K562 (cell line): ENCODE data around the gene SRPK2. TPM values are rescaled to one million over a fixed set of nuclear protein-coding genes. Genes with fewer than 3 reads are reported as not detected.

Experiments used
- ATAC-seq: fragments of 200-7000 bp; cut with Tn5 transposase; 3 replicates; pipeline ENCODE4 v1.9.1; 2020; ENCODE audit warnings: moderate library complexity
- BruUV-seq: library from RNA; stranded (reverse); fragments of 400-500 nt; replicated peaks from 2 replicates; lab custom pipeline; 2021; lab: Mats Ljungman, UMichigan
- CTCF ChIA-PET: fragments of 300-600 bp; formaldehyde crosslinking; extraction: SDS; loops from one replicate; lab custom pipeline; 2021; ENCODE audit warnings: low intra/inter-chr PET ratio; lab: Yijun Ruan, JAX
- POLR2A ChIA-PET: fragments of 300-600, 350-650 bp; sonication (Branson Sonifier 250); formaldehyde crosslinking; extraction: SDS; loops from one replicate; lab custom pipeline; 2021; ENCODE audit warnings: antibody characterized with exemption, inconsistent platforms; lab: Yijun Ruan, JAX
- DNase-seq, 4 experiments: peaks; one replicate each; pipeline versions ENCODE4 v3.0.0 to v3.0.0-alpha.2; 2011 to 2018; ENCODE audit warnings: low spot score in 3 of 4, mixed read lengths in 3 of 4; ENCODE audit errors: extremely low read depth in 1 of 4
- FAIRE-seq: peaks from 2 replicates; lab custom pipeline; 2011; peaks lifted over from hg19 to GRCh38; lab: Jason Lieb, UNC
- H2AFZ ChIP-seq: 2 replicates; pipeline ENCODE4 v1.6.0; 2011; ENCODE audit warnings: low read depth, low read length, control low read depth, inconsistent platforms
- H3K27ac ChIP-seq: fragments of 200-600 bp; 3 replicates; pipeline ENCODE4 v1.8.0; 2011; ENCODE audit warnings: low read depth, mild to moderate bottlenecking, control low read depth, inconsistent platforms, low read length, moderate library complexity, mixed read lengths; ENCODE audit errors: extremely low read depth
- H3K27me3 ChIP-seq, 2 experiments: fragments of 300-600 bp in 1 of 2; 2 replicates in 1 of 2; 3 replicates in 1 of 2; pipeline versions ENCODE4 v1.6.0 to v1.8.0; 2011; ENCODE audit warnings: inconsistent platforms in 2 of 2, low read length in 2 of 2, mild to moderate bottlenecking in 1 of 2, mixed read lengths in 1 of 2, moderate library complexity in 1 of 2; ENCODE audit not compliant: control insufficient read depth in 2 of 2, insufficient read depth in 2 of 2
- H3K36me3 ChIP-seq: fragments of 300-600 bp; 3 replicates; pipeline ENCODE4 v1.8.0; 2011; ENCODE audit warnings: mild to moderate bottlenecking, low read length, inconsistent platforms; ENCODE audit not compliant: control insufficient read depth, insufficient read depth
- H3K4me1 ChIP-seq, 2 experiments: fragments of 200-600 bp in 1 of 2; replicated peaks in 1 of 2; 2 replicates in 1 of 2; 3 replicates in 1 of 2; pipeline versions ENCODE4 v1.5.1 to v1.8.0; 2011; ENCODE audit warnings: inconsistent platforms in 2 of 2, low read length in 2 of 2, mild to moderate bottlenecking in 1 of 2, mixed read lengths in 1 of 2, moderate library complexity in 1 of 2; ENCODE audit not compliant: control insufficient read depth in 2 of 2, insufficient read depth in 2 of 2
- H3K4me2 ChIP-seq: 2 replicates; pipeline ENCODE4 v1.6.1; 2011; ENCODE audit warnings: low read length, control low read depth, inconsistent platforms, mixed read lengths; ENCODE audit not compliant: insufficient read depth
- H3K4me3 ChIP-seq: fragments of 200-600 bp; sonication (generic), shearing (Covaris generic); 2 replicates; pipeline ENCODE4 v1.5.1; 2016; ENCODE audit warnings: control low read depth, inconsistent platforms
- H3K79me2 ChIP-seq: fragments of 200-600 bp; 3 replicates; pipeline ENCODE4 v1.8.0; 2011; ENCODE audit warnings: low read length, inconsistent platforms; ENCODE audit not compliant: control insufficient read depth, insufficient read depth
- H3K9ac ChIP-seq, 2 experiments: 2 replicates each; pipeline versions ENCODE4 v1.6.0 to v1.6.1; 2011; ENCODE audit warnings: low read depth in 2 of 2, low read length in 2 of 2, control low read depth in 1 of 2, inconsistent platforms in 1 of 2, mild to moderate bottlenecking in 1 of 2, mixed read lengths in 1 of 2; ENCODE audit not compliant: insufficient read depth in 1 of 2
- H3K9me1 ChIP-seq: one replicate; pipeline ENCODE4 v1.6.0; 2011; ENCODE audit warnings: inconsistent platforms, mild to moderate bottlenecking, low read length, moderate library complexity; ENCODE audit not compliant: control insufficient read depth, insufficient read depth
- H3K9me3 ChIP-seq: replicated peaks from 2 replicates; pipeline ENCODE4 v1.5.1; 2011; ENCODE audit warnings: low read depth, low read length, inconsistent platforms; ENCODE audit not compliant: control insufficient read depth, insufficient read depth
- H4K20me1 ChIP-seq: replicated peaks from 2 replicates; pipeline ENCODE4 v1.6.1; 2011; ENCODE audit warnings: low read length, inconsistent platforms, mixed read lengths; ENCODE audit not compliant: control insufficient read depth, insufficient read depth
- ATF3 ChIP-seq, 2 experiments: fragments of 450-650 bp in 1 of 2; sonication (generic) in 1 of 2; formaldehyde crosslinking in 1 of 2; IDR thresholded peaks in 1 of 2; conservative IDR thresholded peaks in 1 of 2; 2 replicates each; pipeline versions ENCODE4 v1.6.1 to v1.8.1; 2016 to 2023; ENCODE audit warnings: mild to moderate bottlenecking in 2 of 2, moderate library complexity in 2 of 2, inconsistent platforms in 1 of 2, missing genetic modification reagents in 1 of 2
- DNMT1 ChIP-seq: fragments of 450-650 bp; IDR thresholded peaks from 2 replicates; pipeline ENCODE4 v1.6.1; 2016; ENCODE audit warnings: antibody characterized with exemption, mild to moderate bottlenecking
- POLR2H ChIP-seq: IDR thresholded peaks from 2 replicates; pipeline ENCODE4 v1.6.1; 2016; ENCODE audit warnings: missing genetic modification characterization, low read depth, mild to moderate bottlenecking, control low read depth, missing compliant biosample characterization, moderate library complexity
- SRF ChIP-seq, 2 experiments: fragments of 250-450, 450-650 bp in 1 of 2; sonication (Bioruptor Pico) in 1 of 2; sonication (generic) in 1 of 2; formaldehyde crosslinking; IDR thresholded peaks; 2 replicates each; pipeline versions ENCODE4 v1.5.0 to v1.5.1; 2020 to 2022; ENCODE audit warnings: mild to moderate bottlenecking in 1 of 2, missing genetic modification reagents in 1 of 2
- ZNF146 ChIP-seq: IDR thresholded peaks from one replicate; pipeline ENCODE4 v1.6.1; 2018; ENCODE audit warnings: missing compliant biosample characterization; ENCODE audit not compliant: unreplicated experiment
- ZNF561 ChIP-seq: fragments of 450-650 bp; formaldehyde crosslinking; conservative IDR thresholded peaks from 2 replicates; pipeline ENCODE4 v1.4.0; 2020; ENCODE audit warnings: mild to moderate bottlenecking, moderate library complexity
- ZNF764 ChIP-seq: fragments of 250-450 bp; sonication (Bioruptor Pico); IDR thresholded peaks from 2 replicates; pipeline ENCODE4 v1.4.0; 2020; ENCODE audit warnings: low read depth, mild to moderate bottlenecking, moderate library complexity
- WGBS: fragments of 100-300 bp; shearing (Covaris generic); methylation state at CpG from one replicate; pipeline ENCODE4 v1.1.6; 2016; ENCODE audit warnings: low coverage, mixed read lengths; ENCODE audit not compliant: insufficient coverage; ENCODE audit errors: missing lambda C conversion rate; 5-methylcytosine and 5-hydroxymethylcytosine counted together
- in situ Hi-C: fragments of 300-500 bp; cut with MboI; formaldehyde crosslinking; loops from 4 replicates; pipeline ENCODE4 v1.15.0; 2018; ENCODE audit warnings: inconsistent platforms, mixed read lengths
- intact Hi-C: fragments of 100-400 bp; cut with micrococcal nuclease; formaldehyde crosslinking; loops from 2 replicates; pipeline ENCODE4 v1.14.2; 2022
- polyA plus RNA-seq, 8 experiments: library from polyadenylated mRNA; depleted of rRNA in 4 of 8; stranded (reverse) in 5 of 8; unstranded in 3 of 8; fragments of >200 nt; fragmentation: Nextera tagmentation in 2 of 8; fragmentation: Illumina TruSeq in 1 of 8; extraction: Ambion mirVana in 2 of 8; extraction: Trizol in 1 of 8; gene quantifications; 2 replicates each; pipeline versions ENCODE4 v1.2.1 to v1.2.3, GENCODE V29; 2011 to 2014; ENCODE audit warnings: inconsistent platforms in 1 of 8, missing spikeins in 1 of 8
- total RNA-seq, 7 experiments: library from RNA; depleted of rRNA in 6 of 7; stranded (reverse); fragments of >200 nt in 6 of 7; fragmentation: Illumina TruSeq in 2 of 7; extraction: Trizol in 2 of 7; gene quantifications; 2 replicates each; pipeline versions ENCODE4 v1.2.1 to v1.2.3, GENCODE V29; 2011 to 2021; ENCODE audit warnings: low replicate concordance in 1 of 7

SRPK2 gene
- total and polyA plus RNA-seq, 9 of the 15 experiments (the other 6 are each of a cell fraction or from before 2014, with no cell fraction given) = 21.5 to 44.7 (median 33.3) TPM

GRCh38 chr7:105133986-105134655, 254.6 kb downstream of the SRPK2 start (continued):
- no peak for TF ChIP-seq ZNF146

GRCh38 chr7:105133358-105133757, 255.4 kb downstream of the SRPK2 start:
- DNase-seq = no peak
- no peak for FAIRE-seq
- ATAC-seq = no peak
- H3K36me3 ChIP-seq = peaks cover 32% of the 10 kb centered on the region
- ChIA-PET POLR2A (interaction anchor here (1.6 kb wide), 1 partner anchor 16 kb away, joined by 3 read pairs; no protein-coding TSS in a partner anchor), CTCF (no interaction called here)
- no peak overlapping the region for H3K27ac ChIP-seq
- no peaks in the 10 kb centered on the region for H3K27me3 ChIP-seq
- intact Hi-C loops = loop anchor here (5.0 to 10.0 kb wide), 2 partner anchors 149 to 211 kb away; no protein-coding TSS in a partner anchor
- no peaks in the 10 kb centered on the region for H3K9me1 ChIP-seq
- TF ChIP-seq POLR2H (tag) (no peak), ZNF561 (CRISPR knock-in tag) (no peak), DNMT1 (no peak), SRF (CRISPR knock-in tag; IDR thresholded peaks at IDR 0.05) (no peak), ZNF764 (no peak), ATF3 (IDR thresholded peaks at IDR 0.05) (no peak), ATF3 (CRISPR knock-in tag; conservative IDR thresholded peaks at IDR 0.05) (no peak)
- peaks cover 13% of the 10 kb centered on the region; the same call in 1 of the 3 replicates for H3K79me2 ChIP-seq
- in situ Hi-C loops = no loop called here
- no peak overlapping the region for H3K4me2 ChIP-seq
- peaks cover 5% of the 10 kb centered on the region; the same call in 1 of the 2 replicates for H3K9me3 ChIP-seq
- H3K4me3 ChIP-seq = no peak overlapping the region
- BruUV-seq = no TSS peak
- peaks cover 13 to 34% of the 10 kb centered on the region in 2 experiments for H3K4me1 ChIP-seq
- 82% methylated on average over 7 of the region's 7 CpGs for WGBS
- no peak overlapping the region for H2AFZ ChIP-seq
- peaks cover 3% of the 10 kb centered on the region; the same call in 1 of the 2 replicates for H4K20me1 ChIP-seq
- peak overlapping the region in 1 of 2 experiments; percentile 3; a peak in 1 of 4 replicates for H3K9ac ChIP-seq
